Activated CD8-positive, alpha-beta T cell treated with anti-CD3 and anti-CD28 coated beads for 36 hours (primary cell): ENCODE results near the gene TMEM35B. TPM values are rescaled to one million over a fixed set of nuclear protein-coding genes. Genes with fewer than 3 reads are reported as not detected.
"Not testable (repeated sequence)": the region's sequence is repeated elsewhere in the genome, so short reads cannot be mapped to it uniquely, and the experiment has no call there.

ENCODE experiments used
- ATAC-seq: fragments of 200-7000 bp; cut with Tn5 transposase; one replicate; pipeline ENCODE4 v1.10.0; 2021; ENCODE audit warnings: mild to moderate bottlenecking, moderate library complexity
- CTCF ChIA-PET: fragments of 350-600 bp; sonication (Branson Sonifier 250); formaldehyde crosslinking; loops from one replicate; lab custom pipeline; 2021; ENCODE audit warnings: antibody characterized with exemption; lab: Charles Lee
- POLR2A ChIA-PET: fragments of 350-600 bp; sonication (Branson Sonifier 250); formaldehyde crosslinking; loops from one replicate; lab custom pipeline; 2021; ENCODE audit warnings: antibody characterized with exemption; lab: Charles Lee
- DNase-seq: peaks from one replicate; pipeline ENCODE4 v3.0.0-alpha.2; 2020
- H3K27ac Mint-ChIP-seq: one replicate; pipeline ENCODE4 v1.8.0; 2021; ENCODE audit warnings: mild to moderate bottlenecking, mixed read lengths
- H3K27me3 Mint-ChIP-seq: one replicate; pipeline ENCODE4 v1.8.0; 2021; ENCODE audit warnings: mixed read lengths
- H3K36me3 Mint-ChIP-seq: one replicate; pipeline ENCODE4 v1.8.0; 2021; ENCODE audit warnings: low read depth, mixed read lengths
- H3K4me1 Mint-ChIP-seq: one replicate; pipeline ENCODE4 v1.8.0; 2021; ENCODE audit warnings: low read depth, mixed read lengths
- H3K4me3 Mint-ChIP-seq: one replicate; pipeline ENCODE4 v1.8.0; 2021; ENCODE audit warnings: mild to moderate bottlenecking, moderate library complexity, mixed read lengths
- H3K9me3 Mint-ChIP-seq: one replicate; pipeline ENCODE4 v1.8.0; 2021; ENCODE audit warnings: mixed read lengths
- CTCF ChIP-seq: fragments of 200-600 bp; IDR thresholded peaks from one replicate; pipeline ENCODE4 v1.8.0; 2022; ENCODE audit warnings: antibody characterized with exemption, mild to moderate bottlenecking
- intact Hi-C: fragments of 100-400 bp; cut with micrococcal nuclease; formaldehyde crosslinking; loops from one replicate; pipeline ENCODE4 v1.10.0; 2022
- total RNA-seq, 2 experiments: library from RNA; stranded (reverse); gene quantifications; one replicate each; pipeline ENCODE4 v1.2.3, GENCODE V29; 2021

TMEM35B gene
- total RNA-seq, 2 experiments from 2014 or later: 19.4 to 19.5 TPM

DNA sequence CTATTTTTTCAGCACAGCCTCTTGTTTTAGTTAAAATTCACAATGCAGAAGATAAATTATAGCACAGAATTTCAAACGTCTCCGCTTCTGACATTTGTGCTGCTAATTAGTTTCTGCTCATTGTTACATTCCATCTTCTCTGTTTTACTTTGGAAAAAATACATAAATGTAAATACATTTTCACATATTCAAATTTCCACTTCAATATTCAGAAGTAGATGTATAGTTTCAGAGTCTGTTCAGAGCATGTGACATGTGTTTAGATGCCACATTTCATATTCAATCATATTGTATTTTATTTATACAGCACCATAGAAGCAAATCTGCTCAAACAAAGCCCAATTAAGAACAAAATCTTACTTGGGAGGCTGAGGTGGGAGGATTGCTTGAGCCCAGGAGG lies 19.6 kb downstream of the TMEM35B start:
- H3K4me1 Mint-ChIP-seq: no peaks in the 10 kb centered on the region
- no peak for TF ChIP-seq CTCF
- H3K36me3 Mint-ChIP-seq: no peaks in the 10 kb centered on the region
- H3K27ac Mint-ChIP-seq: no peak overlapping the region
- intact Hi-C loops: no loop called here
- H3K27me3 Mint-ChIP-seq: no peaks in the 10 kb centered on the region
- DNase-seq (no peak), ATAC-seq (no peak)
- H3K4me3 Mint-ChIP-seq: no peak overlapping the region
- ChIA-PET CTCF (no interaction called here), POLR2A (no interaction called here)
- H3K9me3 Mint-ChIP-seq: no peaks in the 10 kb centered on the region

DNA sequence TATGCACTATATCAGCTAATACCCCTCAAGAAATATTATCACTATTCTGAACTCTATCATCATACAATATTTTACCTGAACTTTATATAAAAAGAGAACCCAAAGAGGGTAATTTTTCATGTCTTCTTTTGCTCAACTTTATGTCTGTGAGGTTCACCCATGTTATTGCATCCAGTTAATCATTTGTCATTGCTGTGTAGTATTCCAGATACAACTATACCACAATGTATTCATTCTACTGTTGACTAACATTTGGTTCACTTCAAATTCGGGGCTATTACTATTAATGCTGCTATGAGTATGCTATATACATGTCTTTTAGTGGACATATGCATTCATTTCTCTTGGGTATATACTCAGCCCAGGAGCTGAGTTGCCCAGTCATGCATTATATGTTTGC lies 34.7 kb downstream of the TMEM35B start:
- DNase-seq: no peak
- H3K36me3 Mint-ChIP-seq: no peaks in the 10 kb centered on the region
- ATAC-seq: no peak
- TF ChIP-seq CTCF: no peak
- no peak overlapping the region for H3K27ac Mint-ChIP-seq
- peaks cover 3% of the 10 kb centered on the region for H3K9me3 Mint-ChIP-seq
- H3K4me1 Mint-ChIP-seq: no peaks in the 10 kb centered on the region
- intact Hi-C loops: no loop called here
- H3K4me3 Mint-ChIP-seq: no peak overlapping the region
- peaks cover 3% of the 10 kb centered on the region for H3K27me3 Mint-ChIP-seq
- POLR2A ChIA-PET: no interaction called here
- CTCF ChIA-PET: no interaction called here

DNA sequence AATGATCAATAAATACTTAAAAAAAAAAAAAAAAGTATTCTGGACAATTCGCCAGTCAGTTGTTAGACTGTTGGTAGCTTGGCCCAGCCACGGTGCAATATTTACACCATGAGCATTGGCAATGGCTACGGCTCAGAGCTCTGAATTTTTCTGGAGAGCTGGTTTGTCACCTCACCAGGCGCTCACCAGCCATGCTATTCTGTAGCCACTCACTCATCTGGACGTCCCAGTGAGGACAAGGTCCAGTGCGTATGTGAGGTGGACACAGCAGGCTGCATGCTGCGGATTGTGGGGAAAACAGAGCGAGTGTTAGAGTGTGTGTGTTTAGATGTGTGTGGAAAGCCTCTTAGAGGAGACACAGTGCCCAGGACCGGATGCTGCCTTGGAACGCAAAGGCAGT lies 36.4 kb downstream of the TMEM35B start:
- POLR2A ChIA-PET, H3K27ac Mint-ChIP-seq, H3K27me3 Mint-ChIP-seq, CTCF ChIA-PET, H3K4me1 Mint-ChIP-seq, H3K9me3 Mint-ChIP-seq, intact Hi-C loops, H3K36me3 Mint-ChIP-seq, H3K4me3 Mint-ChIP-seq, ATAC-seq, DNase-seq: not testable (repeated sequence)

DNA sequence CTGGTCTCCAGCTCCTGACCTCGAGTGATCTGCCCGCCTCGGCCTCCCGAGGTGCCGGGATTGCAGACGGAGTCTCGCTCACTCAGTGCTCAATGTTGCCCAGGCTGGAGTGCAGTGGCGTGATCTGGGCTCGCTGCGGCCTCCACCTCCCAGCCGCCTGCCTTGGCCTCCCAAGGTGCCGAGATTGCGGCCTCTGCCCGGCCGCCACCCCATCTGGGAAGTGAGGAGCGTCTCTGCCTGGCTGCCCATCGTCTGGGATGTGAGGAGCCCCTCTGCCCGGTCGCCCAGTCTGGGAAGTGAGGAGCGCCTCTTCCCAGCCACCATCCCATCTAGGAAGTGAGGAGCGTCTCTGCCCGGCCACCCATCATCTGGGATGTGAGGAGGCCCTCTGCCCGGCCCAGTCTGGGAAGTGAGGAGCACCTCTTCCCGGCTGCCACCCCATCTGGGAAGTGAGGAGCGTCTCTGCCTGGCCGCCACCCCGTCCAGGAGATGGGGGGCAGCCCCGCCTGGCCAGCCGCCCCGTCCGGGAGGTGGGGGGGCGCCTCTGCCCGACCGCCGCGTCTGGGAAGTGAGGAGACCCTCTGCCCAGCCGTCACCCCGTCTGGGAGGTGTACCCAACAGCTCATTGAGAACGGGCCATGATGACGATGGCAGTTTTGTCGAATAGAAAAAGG lies 37.4 kb downstream of the TMEM35B start:
- POLR2A ChIA-PET, H3K27me3 Mint-ChIP-seq, H3K9me3 Mint-ChIP-seq, intact Hi-C loops, DNase-seq, H3K4me3 Mint-ChIP-seq, H3K36me3 Mint-ChIP-seq, ATAC-seq, H3K4me1 Mint-ChIP-seq, CTCF ChIA-PET, H3K27ac Mint-ChIP-seq: not testable (repeated sequence)

DNA sequence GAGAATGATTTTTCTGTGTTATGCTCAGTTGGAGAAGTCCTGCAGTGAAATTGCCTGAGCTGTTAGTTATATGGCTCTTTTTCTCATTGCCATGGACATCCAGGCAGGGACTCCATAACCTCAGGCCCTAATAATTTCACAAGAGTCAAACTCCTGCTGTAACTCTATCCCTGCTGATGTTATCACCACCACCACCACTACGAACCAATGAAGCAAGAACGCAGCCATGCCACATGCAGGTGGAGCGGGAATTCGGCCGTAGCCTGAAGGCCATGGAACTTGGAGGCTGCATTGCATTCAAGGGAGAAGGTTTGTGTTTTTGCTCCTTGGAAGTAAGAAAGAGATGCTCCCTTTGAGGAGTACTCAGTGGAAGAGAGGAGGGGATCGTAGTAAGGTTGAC lies 38.9 kb downstream of the TMEM35B start:
- intact Hi-C loops: no loop called here
- Mint-ChIP-seq H3K27ac (no peak overlapping the region), H3K27me3 (peaks cover 13% of the 10 kb centered on the region), H3K4me3 (no peak overlapping the region), H3K9me3 (peaks cover 3% of the 10 kb centered on the region), H3K36me3 (no peaks in the 10 kb centered on the region), H3K4me1 (no peaks in the 10 kb centered on the region)
- CTCF ChIA-PET: no interaction called here
- no peak for DNase-seq
- no peak for TF ChIP-seq CTCF
- POLR2A ChIA-PET: no interaction called here
- ATAC-seq: no peak

- DNase-seq, H3K4me1 Mint-ChIP-seq, H3K9me3 Mint-ChIP-seq, ATAC-seq, H3K36me3 Mint-ChIP-seq, POLR2A ChIA-PET, intact Hi-C loops, H3K27ac Mint-ChIP-seq, H3K4me3 Mint-ChIP-seq: not testable (repeated sequence)
- CTCF ChIA-PET: interaction anchor here (0.6 to 1.2 kb wide), 2 partner anchors 11 to 1524 kb away, joined by 3 to 4 read pairs; no protein-coding TSS in a partner anchor
- peaks cover 28% of the 10 kb centered on the region for H3K27me3 Mint-ChIP-seq
Observed at GRCh38 chr1:34941798-34942197, 43.3 kb downstream of the TMEM35B start.

Other genes starting within 250 kb of the TMEM35B start
- not detected for gene GJB5, start 230.3 kb downstream of the TMEM35B start, total RNA-seq
- not detected for gene GJB4, start 225.6 kb downstream of the TMEM35B start, total RNA-seq
- not detected for gene GJB3, start 204.1 kb downstream of the TMEM35B start, total RNA-seq
- gene GJA4, start 192.3 kb downstream of the TMEM35B start, total RNA-seq: not detected
- gene SMIM12, start 125.6 kb downstream of the TMEM35B start, total RNA-seq: 10 to 100 TPM; 36.6 to 37.5 TPM
- under 1 TPM; 0.38 to 0.83 TPM for gene DLGAP3, start 55.7 kb downstream of the TMEM35B start, total RNA-seq
- gene ZMYM6, start 46.6 kb upstream of the TMEM35B start, total RNA-seq: 10 to 100 TPM; 11.4 to 11.6 TPM
- 1 to 10 TPM; 6.8 to 8.9 TPM for gene ZMYM1, start 94.0 kb upstream of the TMEM35B start, total RNA-seq
- 100 to 1,000 TPM; 295 to 297 TPM for gene SFPQ, start 207.8 kb upstream of the TMEM35B start, total RNA-seq